ENCODE data around the gene GINM1. TPM values are rescaled to one million over a fixed set of nuclear protein-coding genes. Genes with fewer than 3 reads are reported as not detected.

The GINM1 gene
- total RNA-seq, 1 experiment from 2014 or later: 14.5 TPM

DNA sequence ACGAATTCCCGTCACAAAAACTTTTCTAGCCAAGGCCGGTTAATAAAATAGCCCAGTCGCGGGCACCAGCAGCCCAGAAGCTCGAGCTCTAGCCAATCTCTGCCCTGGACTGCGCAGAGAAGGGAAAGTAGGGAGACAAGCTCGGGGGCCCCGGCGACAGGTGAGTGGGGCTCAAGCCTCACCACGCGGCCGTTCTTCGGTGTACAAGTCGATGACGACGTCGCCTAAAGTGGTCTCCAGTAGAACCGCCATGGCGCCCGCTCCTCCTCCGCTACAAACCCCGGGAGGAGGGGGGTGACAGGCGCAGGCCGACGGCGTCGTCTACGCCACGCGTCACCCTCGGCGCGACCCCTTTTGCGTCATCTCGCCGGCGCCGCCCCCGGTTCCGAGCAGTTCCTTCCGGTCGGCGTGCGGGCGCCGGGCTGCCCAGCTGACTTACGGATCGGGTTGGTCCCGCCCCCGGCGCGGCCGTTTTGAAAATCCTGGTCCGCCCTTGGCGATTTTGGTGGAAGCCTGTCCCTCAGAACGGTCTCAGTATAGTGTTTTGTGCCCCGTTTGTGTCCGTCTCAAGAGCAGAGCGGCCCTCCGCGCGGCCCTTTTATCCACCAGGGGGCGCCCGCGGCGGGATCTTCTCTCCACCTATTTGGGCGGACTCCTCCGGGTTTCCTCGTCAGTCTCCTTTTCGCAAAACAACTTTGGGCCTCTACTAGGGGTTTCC lies 20.3 kb upstream of the GINM1 start, which contains the start of gene PPIL4:
PPIL4 (minus strand) TSS at position 290 of the 718 bp plus-strand sequence; CDS start at position 252, 38 bp downstream.
- intact Hi-C loops (cut with micrococcal nuclease; ENCODE audit: unreplicated experiment): loop anchor here (1.0 to 10.0 kb wide), 3 partner anchors 102 to 381 kb away; partner anchors contain the start of genes KATNA1, NUP43 and PCMT1
- TF ChIP-seq EZH2 (IDR thresholded peaks at IDR 0.05; ENCODE audit: low read depth): no peak
- TF ChIP-seq, protein P1, sequence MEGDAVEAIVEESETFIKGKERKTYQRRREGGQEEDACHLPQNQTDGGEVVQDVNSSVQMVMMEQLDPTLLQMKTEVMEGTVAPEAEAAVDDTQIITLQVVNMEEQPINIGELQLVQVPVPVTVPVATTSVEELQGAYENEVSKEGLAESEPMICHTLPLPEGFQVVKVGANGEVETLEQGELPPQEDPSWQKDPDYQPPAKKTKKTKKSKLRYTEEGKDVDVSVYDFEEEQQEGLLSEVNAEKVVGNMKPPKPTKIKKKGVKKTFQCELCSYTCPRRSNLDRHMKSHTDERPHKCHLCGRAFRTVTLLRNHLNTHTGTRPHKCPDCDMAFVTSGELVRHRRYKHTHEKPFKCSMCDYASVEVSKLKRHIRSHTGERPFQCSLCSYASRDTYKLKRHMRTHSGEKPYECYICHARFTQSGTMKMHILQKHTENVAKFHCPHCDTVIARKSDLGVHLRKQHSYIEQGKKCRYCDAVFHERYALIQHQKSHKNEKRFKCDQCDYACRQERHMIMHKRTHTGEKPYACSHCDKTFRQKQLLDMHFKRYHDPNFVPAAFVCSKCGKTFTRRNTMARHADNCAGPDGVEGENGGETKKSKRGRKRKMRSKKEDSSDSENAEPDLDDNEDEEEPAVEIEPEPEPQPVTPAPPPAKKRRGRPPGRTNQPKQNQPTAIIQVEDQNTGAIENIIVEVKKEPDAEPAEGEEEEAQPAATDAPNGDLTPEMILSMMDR (conservative IDR thresholded peaks at IDR 0.05): peak; percentile 98
- POLR2A ChIA-PET (ENCODE audit: unreplicated experiment): no interaction called here
- Histone ChIP-seq H3F3A (ENCODE audit: insufficient read depth, low read depth) (peaks cover 13% of the 10 kb centered on the region), H3K9me3 (ENCODE audit: insufficient read depth, low read depth) (no peaks in the 10 kb centered on the region), H2AFZ (peak within 1 kb of the TSS; percentile 85), H4K20me1 (ENCODE audit: insufficient read depth) (peaks cover 4% of the 10 kb centered on the region; the same call in 1 of the 2 replicates), H3K79me2 (ENCODE audit: low read depth) (peaks cover 45% of the 10 kb centered on the region), H3K4me2 (peak within 1 kb of the TSS; percentile 90), H3K27ac (peak within 1 kb of the TSS; percentile 84), H3K9me2 (ENCODE audit: insufficient read depth) (no peaks in the 10 kb centered on the region), H3K4me1 (replicated peaks; ENCODE audit: insufficient read depth) (peaks cover 13% of the 10 kb centered on the region), H3K27me3 (ENCODE audit: insufficient read depth, low read depth) (no peaks in the 10 kb centered on the region), H3K4me3 (peak within 1 kb of the TSS; percentile 76), H3K36me3 (ENCODE audit: low read depth) (peaks cover 1% of the 10 kb centered on the region)
- CTCF ChIA-PET: interaction anchor here (0.6 kb wide), 1 partner anchor 1100 kb away, joined by 10 read pairs; no protein-coding TSS in a partner anchor
- DNase-seq: peak; percentile 73 to 86
- no TSS peak for BruUV-seq (replicated peaks)

DNA sequence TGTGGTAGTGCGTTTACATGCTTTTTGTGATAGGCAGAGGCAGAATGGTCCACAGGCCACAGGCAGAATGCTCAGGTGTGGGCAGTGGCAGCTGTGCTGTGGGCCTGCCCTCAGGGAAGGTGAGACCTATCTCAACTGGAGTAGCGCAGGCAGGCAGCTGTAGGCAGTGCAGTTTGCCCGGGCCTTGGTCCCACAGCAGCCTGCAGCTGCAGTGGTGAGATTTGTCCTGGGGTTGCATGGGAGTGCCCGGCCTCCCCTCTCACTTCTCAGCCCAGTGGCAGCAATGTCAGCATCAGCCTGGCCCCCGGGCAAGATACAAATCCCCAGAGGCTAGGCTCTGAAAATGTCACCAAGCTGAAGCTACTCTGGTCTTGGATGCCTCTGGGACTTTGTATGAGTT lies 14.3 kb upstream of the GINM1 start:
- Histone ChIP-seq H3K27me3 (ENCODE audit: insufficient read depth, low read depth) (peaks cover 7% of the 10 kb centered on the region; the same call in 1 of the 2 replicates), H4K20me1 (ENCODE audit: insufficient read depth) (no peaks in the 10 kb centered on the region), H3K4me2 (no peak overlapping the region), H3K4me1 (replicated peaks; ENCODE audit: insufficient read depth) (no peaks in the 10 kb centered on the region; the same call in 1 of the 2 replicates), H3K9me3 (ENCODE audit: insufficient read depth, low read depth) (no peaks in the 10 kb centered on the region), H3K27ac (no peak overlapping the region), H3K79me2 (ENCODE audit: low read depth) (no peaks in the 10 kb centered on the region), H3K9me2 (ENCODE audit: insufficient read depth) (no peaks in the 10 kb centered on the region; the same call in 1 of the 2 replicates), H3K36me3 (ENCODE audit: low read depth) (no peaks in the 10 kb centered on the region), H3F3A (ENCODE audit: insufficient read depth, low read depth) (peaks cover 4% of the 10 kb centered on the region; the same call in 1 of the 2 replicates), H2AFZ (no peak overlapping the region), H3K4me3 (no peak overlapping the region)
- TF ChIP-seq, protein P1 (conservative IDR thresholded peaks at IDR 0.05): no peak
- TF ChIP-seq EZH2 (IDR thresholded peaks at IDR 0.05; ENCODE audit: low read depth): no peak
- ChIA-PET CTCF (no interaction called here), POLR2A (ENCODE audit: unreplicated experiment) (no interaction called here)
- no TSS peak for BruUV-seq (replicated peaks)
- intact Hi-C loops (cut with micrococcal nuclease; ENCODE audit: unreplicated experiment): no loop called here
- DNase-seq: no peak

DNA sequence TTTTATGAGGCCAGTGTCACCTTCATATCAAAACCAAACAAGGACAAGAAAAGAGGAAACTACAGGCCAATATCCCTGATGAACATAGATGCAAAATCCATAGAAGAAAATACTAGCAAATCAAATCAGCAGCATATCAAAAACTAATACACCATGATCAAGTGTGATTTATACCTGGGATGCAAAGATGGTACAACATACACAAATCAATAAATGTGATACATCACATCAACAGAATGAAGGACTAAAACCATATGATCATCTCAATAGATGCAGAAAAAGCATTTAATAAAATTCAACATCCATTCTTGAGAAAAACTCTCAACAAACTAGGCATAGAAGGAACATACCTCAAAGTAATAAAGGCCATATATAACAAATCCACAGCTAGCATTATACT lies 8.1 kb upstream of the GINM1 start:
- CTCF ChIA-PET: no interaction called here
- POLR2A ChIA-PET (ENCODE audit: unreplicated experiment): no interaction called here
- H3K27ac ChIP-seq: no peak overlapping the region
- H3K9me2 ChIP-seq (ENCODE audit: insufficient read depth): no peaks in the 10 kb centered on the region; the same call in 1 of the 2 replicates
- peaks cover 6% of the 10 kb centered on the region; the same call in 1 of the 2 replicates for H3F3A ChIP-seq (ENCODE audit: insufficient read depth, low read depth)
- intact Hi-C loops (cut with micrococcal nuclease; ENCODE audit: unreplicated experiment): no loop called here
- no peak overlapping the region for H3K4me2 ChIP-seq
- H4K20me1 ChIP-seq (ENCODE audit: insufficient read depth): no peaks in the 10 kb centered on the region
- no peak overlapping the region for H3K4me3 ChIP-seq
- no peak for DNase-seq
- no peaks in the 10 kb centered on the region for H3K36me3 ChIP-seq (ENCODE audit: low read depth)
- H3K27me3 ChIP-seq (ENCODE audit: insufficient read depth, low read depth): peaks cover 7% of the 10 kb centered on the region; the same call in 1 of the 2 replicates
- no peaks in the 10 kb centered on the region for H3K79me2 ChIP-seq (ENCODE audit: low read depth)
- TF ChIP-seq, protein P1 (conservative IDR thresholded peaks at IDR 0.05): no peak
- TF ChIP-seq EZH2 (IDR thresholded peaks at IDR 0.05; ENCODE audit: low read depth): no peak
- peaks cover 6% of the 10 kb centered on the region for H3K4me1 ChIP-seq (replicated peaks; ENCODE audit: insufficient read depth)
- no peak overlapping the region for H2AFZ ChIP-seq
- no TSS peak for BruUV-seq (replicated peaks)
- no peaks in the 10 kb centered on the region for H3K9me3 ChIP-seq (ENCODE audit: insufficient read depth, low read depth)

All from PC-9 (cell line).